AG08395 (cell line): ENCODE measurements around the gene SORCS2.
A peak's percentile ranks its signal among the peaks of the same experiment; 100 is the strongest.

Source experiments
- DNase-seq: peaks from one replicate; pipeline ENCODE4 v3.0.0; 2012; ENCODE audit warnings: mixed read lengths, low spot score

Gene SORCS2

DNA sequence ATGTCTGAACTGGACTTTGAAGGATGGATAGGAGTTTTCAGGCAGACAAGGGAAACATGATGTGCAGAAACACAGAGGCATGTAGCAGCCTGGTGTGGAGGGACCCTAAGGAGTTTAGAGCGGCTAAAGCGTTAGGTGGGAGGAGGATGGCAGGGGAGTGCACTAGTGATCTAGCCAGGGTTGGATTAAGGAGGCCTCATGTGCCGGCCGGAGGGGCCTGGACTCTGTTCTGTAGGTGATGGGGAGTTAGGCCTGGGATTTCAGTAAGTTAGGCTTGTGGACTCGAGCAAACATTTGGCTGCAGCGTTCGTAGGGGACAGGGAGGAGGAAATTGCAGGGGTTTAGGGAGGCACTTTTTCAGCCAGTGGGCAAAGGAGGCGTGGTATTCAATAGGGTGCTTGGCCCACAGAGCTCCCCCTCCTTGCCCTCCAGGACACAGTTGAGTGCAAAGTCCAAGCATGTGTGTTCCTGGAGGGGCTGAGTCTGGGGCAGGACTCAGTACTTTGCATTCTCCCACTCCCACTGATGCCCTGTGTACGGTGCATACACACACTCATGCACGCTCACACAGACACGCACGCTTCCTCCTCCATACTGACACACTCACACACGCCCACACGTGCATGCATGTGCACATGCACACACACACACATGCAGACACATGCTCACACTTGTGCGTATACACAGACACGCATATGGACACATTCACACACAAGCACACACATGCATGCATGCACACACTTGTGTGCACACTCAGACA is 223.8 kb downstream of the SORCS2 start:
- DNase-seq = no peak

DNA sequence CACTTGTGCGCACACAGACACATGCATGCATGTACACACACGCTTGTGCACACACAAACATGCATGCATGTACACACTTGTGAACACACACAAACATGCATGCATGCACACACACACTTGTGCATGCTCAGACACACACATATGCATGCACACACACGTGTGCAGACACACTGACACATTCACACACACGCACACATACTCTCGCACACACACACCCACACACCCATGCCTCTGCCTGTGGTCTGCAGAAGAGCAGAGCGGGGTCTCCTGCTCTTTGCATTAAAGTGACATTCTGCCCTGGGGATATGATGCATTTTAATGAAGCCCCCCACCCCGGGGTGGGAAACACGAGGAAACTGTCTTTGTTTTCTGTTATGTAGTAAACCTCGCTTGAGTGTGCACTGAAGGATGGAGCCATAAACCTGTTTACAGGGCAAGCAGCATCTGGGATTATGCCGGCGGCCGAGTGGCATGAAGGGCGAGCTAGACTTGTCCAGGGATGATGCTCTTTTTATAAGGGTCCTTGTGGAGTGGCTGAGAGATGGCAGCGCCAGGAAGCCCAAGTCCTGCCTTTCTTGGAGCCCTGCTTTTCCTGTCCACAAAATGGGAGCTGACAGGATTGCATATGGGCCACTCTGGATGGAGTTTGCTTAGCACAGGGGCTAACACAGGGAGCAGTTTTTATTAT is 224.6 kb downstream of the SORCS2 start:
- DNase-seq = no peak

DNA sequence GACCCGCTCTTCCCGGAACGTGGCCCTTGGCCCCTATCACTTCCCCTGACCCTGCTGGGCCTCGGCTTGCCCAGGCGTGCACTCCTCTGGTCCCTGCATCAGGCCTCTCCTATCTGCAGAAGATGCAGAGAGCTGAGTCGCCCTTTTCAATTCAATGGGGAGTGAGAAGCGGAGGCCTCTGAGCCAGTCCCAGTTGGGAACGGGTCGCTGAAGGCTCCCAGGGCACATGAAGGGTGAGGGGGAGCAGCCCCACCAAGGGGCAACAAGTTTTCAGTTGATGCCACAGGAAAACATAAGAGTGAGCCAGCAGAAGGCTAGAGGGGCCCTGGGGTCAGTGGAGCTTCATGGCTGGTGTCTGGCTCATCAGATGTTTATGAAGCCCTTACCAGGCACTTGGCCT is 225.3 kb downstream of the SORCS2 start:
- no peak for DNase-seq

GRCh38 chr4:7418131-7418943 is 226.0 kb downstream of the SORCS2 start:
- no peak for DNase-seq

- no peak for DNase-seq
These were observed 227.8 kb downstream of the SORCS2 start for GRCh38 chr4:7419961-7420660.

DNA sequence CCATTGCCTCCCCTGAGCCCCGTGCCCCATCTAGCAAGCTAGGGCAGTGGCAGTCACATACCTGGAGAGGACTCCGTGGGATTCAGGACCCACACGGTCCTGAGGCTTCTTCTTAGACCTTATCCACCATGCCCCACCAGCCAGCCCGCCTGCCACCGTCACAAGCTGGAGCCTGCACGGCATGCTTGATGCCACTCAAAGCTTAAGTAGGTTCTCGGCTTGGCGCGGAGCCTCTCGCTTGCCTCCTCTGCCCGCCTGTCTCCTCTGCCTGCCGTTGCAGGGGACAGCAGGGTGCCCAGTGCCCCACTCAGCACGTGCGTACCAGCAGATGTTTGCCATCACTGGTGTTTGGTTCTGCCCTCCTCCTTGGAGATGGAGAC is 228.3 kb downstream of the SORCS2 start:
- no peak for DNase-seq

- no peak for DNase-seq
These were observed 229.2 kb downstream of the SORCS2 start for GRCh38 chr4:7421356-7422150.

DNA sequence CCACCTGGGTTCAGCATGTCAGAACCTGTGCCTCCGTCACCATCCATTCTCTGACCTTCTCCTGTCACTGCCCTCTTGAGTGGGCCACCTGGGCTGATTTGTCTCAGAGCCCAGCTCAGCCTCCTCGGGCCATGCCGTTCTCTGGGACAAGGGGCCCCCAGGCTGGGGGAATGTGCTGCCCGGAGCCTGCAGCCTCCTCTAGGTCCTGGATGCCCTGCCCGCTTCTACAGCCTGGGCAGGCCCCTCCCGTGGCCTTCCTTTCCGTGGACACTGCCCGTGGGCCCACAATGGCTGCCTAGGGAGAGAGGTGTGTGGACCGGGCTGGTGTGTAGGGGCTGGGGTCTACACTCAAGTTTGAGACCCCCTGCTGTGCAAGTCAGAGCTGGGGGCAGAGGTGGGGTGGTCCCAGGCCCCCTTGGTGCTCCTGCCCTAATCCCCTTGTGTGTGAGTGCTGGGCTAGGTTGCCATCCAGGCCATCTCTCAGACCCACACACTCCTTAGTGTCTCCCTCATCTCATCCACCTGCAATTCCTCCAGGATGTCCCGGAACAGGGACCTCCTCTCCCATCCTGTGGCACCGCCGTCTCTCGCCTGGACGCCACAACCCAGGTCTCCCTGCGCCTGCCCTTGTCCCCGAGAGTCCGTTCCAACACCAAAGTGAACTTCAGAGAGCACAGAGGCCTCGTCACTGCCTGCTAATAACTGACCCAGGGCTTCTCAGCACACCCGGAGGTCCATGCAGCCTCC is 230.0 kb downstream of the SORCS2 start:
- no peak for DNase-seq

- DNase-seq = no peak
These were observed 230.5 kb downstream of the SORCS2 start for GRCh38 chr4:7422898-7423180.

GRCh38 chr4:7423391-7423790 is 231.1 kb downstream of the SORCS2 start:
- DNase-seq = no peak

GRCh38 chr4:7423801-7424552 is 231.6 kb downstream of the SORCS2 start:
- DNase-seq = peak; percentile 24

- no peak for DNase-seq
These were observed 232.3 kb downstream of the SORCS2 start for GRCh38 chr4:7424553-7425111.

DNA sequence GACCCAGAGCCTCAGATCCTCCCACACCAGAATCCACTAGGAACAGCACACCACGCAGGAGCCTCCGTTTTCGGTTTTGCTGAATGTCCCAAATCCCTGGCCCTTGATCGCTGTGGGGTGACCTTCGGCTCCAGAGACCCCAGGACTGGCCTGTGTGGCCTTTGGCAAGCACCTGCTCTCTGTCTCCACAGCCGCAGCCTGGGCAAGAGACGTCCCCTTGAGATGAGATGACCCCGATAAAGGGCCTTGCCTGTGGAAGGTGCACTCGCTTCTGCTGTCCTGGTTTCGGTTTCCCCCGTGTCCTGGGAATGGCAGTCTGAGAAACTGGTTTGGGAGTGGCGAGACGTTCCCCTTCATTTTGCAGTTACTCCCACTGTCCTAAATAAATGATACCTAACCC is 232.8 kb downstream of the SORCS2 start:
- no peak for DNase-seq

DNA sequence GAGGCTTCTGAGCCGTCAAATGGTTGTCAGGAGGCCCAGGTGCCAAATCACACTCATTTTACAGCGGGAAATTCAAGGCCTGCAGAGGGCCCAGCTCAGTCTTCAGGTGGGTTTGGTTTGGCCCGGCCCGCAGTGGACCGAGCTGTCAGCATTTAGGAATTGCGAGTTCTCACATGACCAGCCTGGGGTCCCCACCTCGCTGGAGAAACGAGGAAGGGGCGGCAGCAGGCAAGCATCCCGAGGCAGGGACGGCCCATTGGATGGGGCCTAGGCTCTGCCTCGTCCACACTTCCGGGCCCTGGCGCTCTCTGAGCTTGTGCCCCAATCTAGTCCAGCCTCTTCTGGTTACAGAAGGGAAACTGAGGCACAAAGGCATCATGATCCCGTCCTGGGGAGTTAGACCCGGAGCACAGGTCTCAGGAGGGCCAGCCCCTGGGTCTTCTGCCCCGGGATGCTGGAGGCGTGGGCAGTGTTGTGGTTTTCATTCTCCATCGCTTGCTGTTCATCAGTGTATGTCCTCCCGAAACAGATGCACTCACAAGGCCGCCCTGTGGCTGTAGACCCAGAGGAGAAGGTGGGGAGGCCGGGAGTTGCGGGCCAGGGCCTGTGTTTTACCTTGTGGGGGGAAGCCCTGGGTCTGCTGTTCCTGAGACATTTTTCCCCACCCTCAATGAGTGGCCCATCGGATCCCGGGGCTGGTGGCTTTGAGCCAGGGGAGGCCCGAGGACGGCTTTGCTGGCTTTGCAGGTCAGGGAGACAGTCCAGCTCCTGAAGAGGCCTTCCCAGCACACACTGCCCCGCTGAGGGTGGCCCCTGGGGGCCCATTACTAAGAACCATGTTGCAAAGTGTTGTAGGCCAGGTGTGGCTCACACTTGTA is 233.5 kb downstream of the SORCS2 start:
- DNase-seq = no peak

- DNase-seq = no peak
These were observed 234.3 kb downstream of the SORCS2 start for GRCh38 chr4:7426525-7427171.

DNA sequence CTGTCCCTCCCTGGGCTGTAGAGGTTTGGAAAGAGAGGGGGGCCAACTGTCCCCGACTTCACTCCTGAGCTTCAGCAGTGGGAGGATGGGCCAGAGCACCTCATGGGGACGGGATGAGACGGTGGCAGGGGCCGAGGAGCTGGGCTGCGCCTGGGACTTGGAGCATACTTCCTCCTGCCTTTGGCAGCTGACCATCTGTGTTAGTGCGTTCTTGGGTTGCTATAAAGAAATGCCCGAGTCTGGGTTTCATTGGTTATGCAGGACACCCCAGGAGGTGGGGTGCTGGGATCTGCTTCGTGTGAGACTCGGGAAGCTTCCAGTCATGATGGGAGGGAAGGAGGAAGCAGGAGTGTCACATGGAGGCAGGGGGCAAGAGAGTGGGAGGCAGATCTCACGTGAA is 235.0 kb downstream of the SORCS2 start:
- DNase-seq = no peak

DNA sequence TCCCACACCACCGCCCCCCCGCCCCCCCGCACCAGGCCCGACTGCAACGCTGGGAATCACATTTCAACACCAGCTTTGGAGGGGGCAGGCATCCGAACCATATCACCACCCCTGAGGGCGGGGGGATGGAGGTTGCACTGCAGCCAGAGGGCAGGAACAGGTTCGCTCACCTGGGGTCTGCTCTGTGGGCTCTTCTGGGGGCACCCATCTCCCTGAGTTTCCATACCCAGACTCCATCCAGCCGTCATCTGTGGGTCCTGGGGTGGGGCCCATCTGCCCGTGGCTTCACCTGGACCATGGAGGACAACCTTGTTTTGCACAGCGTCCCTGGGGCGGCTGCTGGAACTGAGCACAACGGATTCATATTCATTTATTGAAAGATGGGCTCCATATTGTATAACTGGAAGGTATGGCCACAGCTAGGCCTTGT is 235.5 kb downstream of the SORCS2 start:
- no peak for DNase-seq
